Stimulated activated CD4-positive, alpha-beta T cell treated with anti-CD3 and anti-CD28 coated beads, Interleukin-1b, Interleukin-23, amount 100 ng/mL, for 48 hours (primary cell): ENCODE data around the gene TSPAN12.

Source experiments
- DNase-seq: peaks from one replicate; pipeline ENCODE4 v3.0.0-alpha.2; 2020

Gene TSPAN12

GRCh38 chr7:120842121-120842621 lies 15.8 kb downstream of the TSPAN12 start:
- no peak for DNase-seq

- no peak for DNase-seq
Observed at GRCh38 chr7:120841608-120842007, 16.3 kb downstream of the TSPAN12 start.

GRCh38 chr7:120838281-120838682 lies 19.7 kb downstream of the TSPAN12 start:
- no peak for DNase-seq

GRCh38 chr7:120837599-120837998 lies 20.3 kb downstream of the TSPAN12 start:
- DNase-seq, result no peak

GRCh38 chr7:120836556-120837115 lies 21.3 kb downstream of the TSPAN12 start:
- no peak for DNase-seq

GRCh38 chr7:120834726-120835125 lies 23.2 kb downstream of the TSPAN12 start:
- DNase-seq, result no peak

- no peak for DNase-seq
Observed at GRCh38 chr7:120833546-120833945, 24.4 kb downstream of the TSPAN12 start.

- no peak for DNase-seq
Observed at GRCh38 chr7:120832803-120833202, 25.1 kb downstream of the TSPAN12 start.

GRCh38 chr7:120831260-120831659 lies 26.7 kb downstream of the TSPAN12 start:
- no peak for DNase-seq

GRCh38 chr7:120829487-120829886 lies 28.5 kb downstream of the TSPAN12 start:
- no peak for DNase-seq

- no peak for DNase-seq
Observed at GRCh38 chr7:120828528-120828927, 29.4 kb downstream of the TSPAN12 start.

GRCh38 chr7:120827371-120828118 lies 30.4 kb downstream of the TSPAN12 start:
- DNase-seq, result no peak

GRCh38 chr7:120825576-120825975 lies 32.4 kb downstream of the TSPAN12 start:
- DNase-seq, result no peak

- DNase-seq, result no peak
Observed at GRCh38 chr7:120825152-120825551, 32.8 kb downstream of the TSPAN12 start.

- DNase-seq, result no peak
Observed at GRCh38 chr7:120819861-120820260, 38.1 kb downstream of the TSPAN12 start.

GRCh38 chr7:120817851-120818250 lies 40.1 kb downstream of the TSPAN12 start:
- DNase-seq, result no peak

GRCh38 chr7:120814253-120814939 lies 43.5 kb downstream of the TSPAN12 start:
- no peak for DNase-seq

GRCh38 chr7:120813546-120814252 lies 44.2 kb downstream of the TSPAN12 start:
- DNase-seq, result no peak

GRCh38 chr7:120813089-120813488 lies 44.9 kb downstream of the TSPAN12 start:
- DNase-seq, result no peak

- DNase-seq, result no peak
Observed at GRCh38 chr7:120809260-120809659, 48.7 kb downstream of the TSPAN12 start.

GRCh38 chr7:120807390-120807789 lies 50.6 kb downstream of the TSPAN12 start:
- DNase-seq, result no peak

- DNase-seq, result no peak
Observed at GRCh38 chr7:120806669-120807068, 51.3 kb downstream of the TSPAN12 start.
